Measurements from ENCODE around the gene MAN2A1.

DNA sequence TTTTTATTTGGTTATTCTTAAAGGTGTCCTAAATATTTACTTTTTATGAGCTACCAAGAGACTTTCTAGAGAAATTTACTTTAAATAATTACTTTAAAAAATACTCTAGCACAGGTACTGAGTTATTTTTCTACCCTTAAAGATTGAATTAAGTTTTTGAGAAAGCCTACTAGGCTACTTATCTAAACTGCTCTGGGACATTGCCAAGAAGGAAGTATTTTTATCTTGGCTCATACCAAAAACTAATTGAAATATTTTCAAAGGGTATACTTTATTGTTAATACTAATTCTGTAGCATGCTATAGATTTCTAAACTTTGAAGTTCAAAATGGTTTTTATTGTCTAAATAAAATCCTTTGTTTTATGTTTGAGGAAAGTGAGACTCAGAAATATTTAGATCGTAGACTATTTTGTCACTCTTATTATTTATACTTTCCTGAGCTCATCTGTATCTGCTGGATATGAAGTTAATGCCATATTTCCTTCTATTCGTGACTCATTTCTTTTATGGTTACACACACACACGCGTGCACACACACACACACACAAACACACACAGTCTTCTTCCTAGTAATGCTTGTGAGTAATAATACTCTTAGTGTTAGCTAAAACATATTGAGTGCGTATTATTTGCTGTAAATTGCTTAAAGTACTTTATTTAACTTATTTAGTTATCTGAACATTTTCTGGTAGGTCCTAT lies 89.5 kb downstream of the MAN2A1 start:
- TF ChIP-seq, protein P1, sequence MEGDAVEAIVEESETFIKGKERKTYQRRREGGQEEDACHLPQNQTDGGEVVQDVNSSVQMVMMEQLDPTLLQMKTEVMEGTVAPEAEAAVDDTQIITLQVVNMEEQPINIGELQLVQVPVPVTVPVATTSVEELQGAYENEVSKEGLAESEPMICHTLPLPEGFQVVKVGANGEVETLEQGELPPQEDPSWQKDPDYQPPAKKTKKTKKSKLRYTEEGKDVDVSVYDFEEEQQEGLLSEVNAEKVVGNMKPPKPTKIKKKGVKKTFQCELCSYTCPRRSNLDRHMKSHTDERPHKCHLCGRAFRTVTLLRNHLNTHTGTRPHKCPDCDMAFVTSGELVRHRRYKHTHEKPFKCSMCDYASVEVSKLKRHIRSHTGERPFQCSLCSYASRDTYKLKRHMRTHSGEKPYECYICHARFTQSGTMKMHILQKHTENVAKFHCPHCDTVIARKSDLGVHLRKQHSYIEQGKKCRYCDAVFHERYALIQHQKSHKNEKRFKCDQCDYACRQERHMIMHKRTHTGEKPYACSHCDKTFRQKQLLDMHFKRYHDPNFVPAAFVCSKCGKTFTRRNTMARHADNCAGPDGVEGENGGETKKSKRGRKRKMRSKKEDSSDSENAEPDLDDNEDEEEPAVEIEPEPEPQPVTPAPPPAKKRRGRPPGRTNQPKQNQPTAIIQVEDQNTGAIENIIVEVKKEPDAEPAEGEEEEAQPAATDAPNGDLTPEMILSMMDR (IDR thresholded peaks at IDR 0.05) = no peak
- no peak for TF ChIP-seq POLR2A (IDR thresholded peaks at IDR 0.05)
